DOHH2 (cell line): ENCODE measurements around the gene AP3B1.

Experiments
- H3F3A ChIP-seq: fragments of 200-600 bp; sonication (generic), shearing (Covaris generic); 2 replicates; pipeline ENCODE4 v1.6.0; 2016; ENCODE audit warnings: antibody characterized with exemption, mild to moderate bottlenecking; ENCODE audit not compliant: control insufficient read depth, insufficient read depth
- H3K27ac ChIP-seq: fragments of 200-600 bp; sonication (generic); 2 replicates; pipeline ENCODE4 v1.5.1; 2014; ENCODE audit warnings: low read depth, mild to moderate bottlenecking, low read length, moderate library complexity
- H3K27me3 ChIP-seq: fragments of 200-600 bp; sonication (generic); 2 replicates; pipeline ENCODE4 v1.6.1; 2014; ENCODE audit warnings: mild to moderate bottlenecking, low read length, mixed read lengths; ENCODE audit not compliant: control insufficient read depth
- H3K36me3 ChIP-seq: fragments of 200-600 bp; sonication (generic); 2 replicates; pipeline ENCODE4 v1.6.1; 2014; ENCODE audit warnings: mild to moderate bottlenecking, low read length, moderate library complexity, mixed read lengths; ENCODE audit not compliant: control insufficient read depth
- H3K4me1 ChIP-seq: fragments of 200-600 bp; sonication (generic); 2 replicates; pipeline ENCODE4 v1.6.1; 2014; ENCODE audit warnings: mild to moderate bottlenecking, low read length, mixed read lengths; ENCODE audit not compliant: control insufficient read depth
- H3K4me2 ChIP-seq: fragments of 200-600 bp; sonication (generic); 2 replicates; pipeline ENCODE4 v1.6.0; 2014; ENCODE audit warnings: mild to moderate bottlenecking, low read length, moderate library complexity
- H3K4me3 ChIP-seq: fragments of 200-600 bp; sonication (generic); 2 replicates; pipeline ENCODE4 v1.5.1; 2014; ENCODE audit warnings: mild to moderate bottlenecking, low read length, mixed read lengths
- H3K79me2 ChIP-seq: fragments of 200-600 bp; sonication (generic); 2 replicates; pipeline ENCODE4 v1.6.1; 2014; ENCODE audit warnings: mild to moderate bottlenecking, low read length, mixed read lengths; ENCODE audit not compliant: control insufficient read depth
- H3K9me2 ChIP-seq: fragments of 200-600 bp; sonication (generic); replicated peaks from 2 replicates; pipeline ENCODE4 v1.6.1; 2014; ENCODE audit warnings: mild to moderate bottlenecking, low read length, mixed read lengths; ENCODE audit not compliant: control insufficient read depth
- H3K9me3 ChIP-seq: fragments of 200-600 bp; sonication (generic); 2 replicates; pipeline ENCODE4 v1.6.1; 2014; ENCODE audit warnings: antibody characterized with exemption, low read length, mixed read lengths; ENCODE audit not compliant: control insufficient read depth, insufficient read depth
- H4K20me1 ChIP-seq: fragments of 200-600 bp; sonication (generic); 2 replicates; pipeline ENCODE4 v1.6.0; 2014; ENCODE audit warnings: low read depth, mild to moderate bottlenecking, antibody characterized with exemption, low read length, moderate library complexity; ENCODE audit not compliant: control insufficient read depth, insufficient read depth
- CTCF ChIP-seq: fragments of 200-600 bp; sonication (generic); IDR thresholded peaks from one replicate; pipeline ENCODE4 v1.5.1; 2014; ENCODE audit warnings: antibody characterized with exemption, mild to moderate bottlenecking, low read depth, low read length; ENCODE audit not compliant: poor library complexity, severe bottlenecking
- EZH2phosphoT487 ChIP-seq: fragments of 200-600 bp; sonication (generic); IDR thresholded peaks from 2 replicates; pipeline ENCODE4 v1.6.1; 2017; ENCODE audit warnings: borderline replicate concordance, mild to moderate bottlenecking, antibody characterized with exemption, low read length, moderate library complexity, mixed read lengths

AP3B1 gene

GRCh38 chr5:78277715-78278114 lies 16.8 kb downstream of the AP3B1 start:
- Histone ChIP-seq H3K9me2 (no peaks in the 10 kb centered on the region), H3K9me3 (no peaks in the 10 kb centered on the region), H3K36me3 (no peaks in the 10 kb centered on the region), H3K4me3 (no peak overlapping the region), H3K4me1 (no peaks in the 10 kb centered on the region), H3K79me2 (peaks cover 80% of the 10 kb centered on the region), H4K20me1 (peaks cover 8% of the 10 kb centered on the region; the same call in 1 of the 2 replicates), H3K27me3 (no peaks in the 10 kb centered on the region), H3K27ac (no peak overlapping the region), H3F3A (no peaks in the 10 kb centered on the region), H3K4me2 (no peak overlapping the region)
- TF ChIP-seq CTCF (no peak), EZH2phosphoT487 (no peak)

- Histone ChIP-seq H3K79me2 (peaks cover 75% of the 10 kb centered on the region), H3K4me3 (no peak overlapping the region), H3K27me3 (no peaks in the 10 kb centered on the region), H3F3A (no peaks in the 10 kb centered on the region), H3K4me2 (no peak overlapping the region), H3K27ac (no peak overlapping the region), H3K36me3 (no peaks in the 10 kb centered on the region), H4K20me1 (peaks cover 13% of the 10 kb centered on the region; the same call in 1 of the 2 replicates), H3K9me3 (no peaks in the 10 kb centered on the region), H3K4me1 (no peaks in the 10 kb centered on the region), H3K9me2 (no peaks in the 10 kb centered on the region)
- TF ChIP-seq CTCF (no peak), EZH2phosphoT487 (no peak)
These were observed 18.4 kb downstream of the AP3B1 start for GRCh38 chr5:78275998-78276543.

- H3K27me3 ChIP-seq, result no peaks in the 10 kb centered on the region
- no peaks in the 10 kb centered on the region for H3K36me3 ChIP-seq
- no peak for TF ChIP-seq CTCF
- no peak for TF ChIP-seq EZH2phosphoT487
- H3F3A ChIP-seq, result no peaks in the 10 kb centered on the region
- no peaks in the 10 kb centered on the region for H3K9me3 ChIP-seq
- H3K4me1 ChIP-seq, result no peaks in the 10 kb centered on the region
- H4K20me1 ChIP-seq, result peaks cover 13% of the 10 kb centered on the region; the same call in 1 of the 2 replicates
- no peak overlapping the region for H3K27ac ChIP-seq
- H3K9me2 ChIP-seq, result no peaks in the 10 kb centered on the region
- peaks cover 69% of the 10 kb centered on the region for H3K79me2 ChIP-seq
- H3K4me3 ChIP-seq, result no peak overlapping the region
- no peak overlapping the region for H3K4me2 ChIP-seq
These were observed 19.8 kb downstream of the AP3B1 start for GRCh38 chr5:78274540-78275197.
